Ishikawa (cell line): Measurements from ENCODE around the gene GOSR1.

ENCODE experiments used
- CEBPB ChIP-seq: IDR thresholded peaks from 2 replicates; pipeline ENCODE4 v1.6.1; 2012
- EP300 ChIP-seq: IDR thresholded peaks from 2 replicates; pipeline ENCODE4 v1.6.1; 2012; ENCODE audit warnings: borderline replicate concordance
- FOXM1 ChIP-seq: IDR thresholded peaks from 2 replicates; pipeline ENCODE4 v1.6.1; 2012; ENCODE audit warnings: low read depth, borderline replicate concordance
- MAX ChIP-seq: IDR thresholded peaks from 2 replicates; pipeline ENCODE4 v1.6.1; 2012
- RAD21 ChIP-seq: IDR thresholded peaks from 2 replicates; pipeline ENCODE4 v1.6.1; 2012; ENCODE audit warnings: low read depth
- TAF1 ChIP-seq: IDR thresholded peaks from 2 replicates; pipeline ENCODE4 v1.6.1; 2012; ENCODE audit warnings: low read depth, mild to moderate bottlenecking
- TEAD4 ChIP-seq: IDR thresholded peaks from 2 replicates; pipeline ENCODE4 v1.6.1; 2012
- YY1 ChIP-seq: IDR thresholded peaks from 2 replicates; pipeline ENCODE4 v1.6.1; 2012; ENCODE audit warnings: low read depth

GRCh38 chr17:30506481-30506880, 29.3 kb downstream of the GOSR1 start:
- no peak for TF ChIP-seq TAF1
- no peak for TF ChIP-seq TEAD4
- no peak for TF ChIP-seq FOXM1
- no peak for TF ChIP-seq CEBPB
- no peak for TF ChIP-seq RAD21
- TF ChIP-seq MAX: no peak
- TF ChIP-seq YY1: no peak
- no peak for TF ChIP-seq EP300
